VCaP (cell line): ENCODE measurements around the gene WDR87.

Experiments
- H3K27ac ChIP-seq: fragments of 450-650 bp; 2 replicates; pipeline ENCODE4 v1.5.1; 2017
- TF ChIP-seq, protein P1 (sequence below): fragments of 450-650 bp; conservative IDR thresholded peaks from 2 replicates; pipeline ENCODE4 v1.5.1; 2017; ENCODE audit warnings: mild to moderate bottlenecking, moderate library complexity

WDR87 gene

DNA sequence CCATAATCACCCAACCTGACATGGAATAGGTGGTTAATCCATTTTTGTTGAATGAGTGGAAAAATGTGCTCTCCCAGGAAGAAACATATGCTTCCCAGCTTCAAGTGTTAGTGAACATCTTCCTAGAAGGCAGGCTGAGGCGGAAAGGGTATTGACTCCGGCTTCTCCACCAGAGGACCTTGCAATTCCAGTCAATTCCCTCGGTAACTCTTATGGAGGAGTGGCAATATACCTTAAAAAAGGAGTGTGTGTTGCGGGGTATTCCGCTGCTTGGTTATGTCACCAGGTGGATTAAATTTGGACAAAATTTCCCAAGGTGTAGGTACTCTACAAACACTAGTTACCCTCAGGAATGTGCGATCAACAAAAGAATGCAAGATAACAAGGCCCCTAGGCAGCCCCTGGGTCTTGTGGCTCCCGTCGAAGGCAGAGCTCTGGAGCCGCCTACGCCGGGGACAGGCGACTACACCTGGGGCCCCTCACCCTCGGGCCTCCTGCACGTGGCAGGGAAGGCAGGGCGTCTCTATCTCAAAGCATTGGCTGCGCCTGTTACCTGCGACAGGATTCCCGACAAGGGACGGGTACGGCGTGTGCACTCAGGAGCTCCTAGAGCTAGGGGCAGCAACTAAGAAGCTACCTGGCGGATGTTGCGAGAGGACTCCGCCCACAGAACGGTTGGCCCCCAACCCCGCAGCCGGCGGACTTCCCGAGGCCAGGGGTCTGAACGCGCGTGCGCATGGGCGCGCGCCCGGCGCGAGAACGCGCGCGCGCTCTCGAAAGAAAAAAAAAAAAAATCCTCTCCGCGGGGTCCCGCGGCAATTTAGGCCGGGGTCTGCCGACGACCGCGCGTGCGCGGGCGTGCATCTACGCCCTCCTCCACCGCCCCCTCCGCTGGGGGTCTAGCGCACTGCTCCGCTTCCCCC, at the start of gene WDR87:
Gene WDR87 (minus strand): TSS at position 649 of the 923 bp plus-strand sequence. CDS start 8,355 bp downstream, outside the sequence.
- TF ChIP-seq, protein P1, sequence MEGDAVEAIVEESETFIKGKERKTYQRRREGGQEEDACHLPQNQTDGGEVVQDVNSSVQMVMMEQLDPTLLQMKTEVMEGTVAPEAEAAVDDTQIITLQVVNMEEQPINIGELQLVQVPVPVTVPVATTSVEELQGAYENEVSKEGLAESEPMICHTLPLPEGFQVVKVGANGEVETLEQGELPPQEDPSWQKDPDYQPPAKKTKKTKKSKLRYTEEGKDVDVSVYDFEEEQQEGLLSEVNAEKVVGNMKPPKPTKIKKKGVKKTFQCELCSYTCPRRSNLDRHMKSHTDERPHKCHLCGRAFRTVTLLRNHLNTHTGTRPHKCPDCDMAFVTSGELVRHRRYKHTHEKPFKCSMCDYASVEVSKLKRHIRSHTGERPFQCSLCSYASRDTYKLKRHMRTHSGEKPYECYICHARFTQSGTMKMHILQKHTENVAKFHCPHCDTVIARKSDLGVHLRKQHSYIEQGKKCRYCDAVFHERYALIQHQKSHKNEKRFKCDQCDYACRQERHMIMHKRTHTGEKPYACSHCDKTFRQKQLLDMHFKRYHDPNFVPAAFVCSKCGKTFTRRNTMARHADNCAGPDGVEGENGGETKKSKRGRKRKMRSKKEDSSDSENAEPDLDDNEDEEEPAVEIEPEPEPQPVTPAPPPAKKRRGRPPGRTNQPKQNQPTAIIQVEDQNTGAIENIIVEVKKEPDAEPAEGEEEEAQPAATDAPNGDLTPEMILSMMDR: peak; percentile 10; the same call in 1 of the 2 replicates
- H3K27ac ChIP-seq: peak within 1 kb of the TSS; percentile 97

DNA sequence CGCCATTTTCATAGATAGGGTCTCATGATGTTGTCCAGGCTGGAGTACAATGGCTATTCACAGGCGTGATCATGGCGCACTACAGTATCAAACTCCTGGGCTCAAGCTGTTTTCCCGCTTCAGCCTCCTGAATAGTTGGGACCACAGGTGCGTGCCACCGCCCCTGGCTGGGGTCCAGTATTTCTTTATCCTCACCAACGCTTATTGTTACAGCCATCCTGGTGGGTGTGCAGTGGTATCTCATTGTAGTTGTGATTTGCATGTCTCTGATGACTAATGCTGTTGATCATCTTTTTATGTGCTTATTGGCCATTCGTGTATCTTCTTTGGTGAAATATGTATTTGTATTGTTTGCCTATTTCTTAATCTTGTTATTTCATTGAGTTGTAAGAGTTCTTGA, 49.6 kb upstream of the WDR87 start:
- TF ChIP-seq, protein P1: no peak
- H3K27ac ChIP-seq: peak overlapping the region; percentile 69

DNA sequence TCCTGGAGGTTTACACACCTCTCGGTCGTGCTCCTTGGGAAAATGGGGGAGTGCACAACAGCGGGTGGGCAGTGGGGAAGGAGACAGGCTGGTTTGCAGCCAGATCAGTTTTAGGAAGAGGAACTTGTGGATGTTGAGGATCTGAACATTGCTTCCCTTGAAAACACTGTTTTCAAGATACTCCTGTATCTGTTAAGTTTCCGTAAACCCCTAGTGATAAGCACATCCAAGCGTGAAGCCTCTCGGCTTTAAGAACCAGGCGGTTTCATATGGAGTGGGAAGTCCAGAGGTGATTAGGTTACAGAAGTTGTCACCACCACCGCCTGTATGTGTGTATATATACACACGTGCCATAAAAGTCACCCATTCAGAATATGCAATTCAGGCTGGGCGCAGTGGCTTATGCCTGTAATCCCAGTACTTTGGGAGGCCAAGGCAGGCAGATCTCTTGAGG, 48.1 kb upstream of the WDR87 start:
- TF ChIP-seq, protein P1: no peak
- H3K27ac ChIP-seq: peak overlapping the region; percentile 52

DNA sequence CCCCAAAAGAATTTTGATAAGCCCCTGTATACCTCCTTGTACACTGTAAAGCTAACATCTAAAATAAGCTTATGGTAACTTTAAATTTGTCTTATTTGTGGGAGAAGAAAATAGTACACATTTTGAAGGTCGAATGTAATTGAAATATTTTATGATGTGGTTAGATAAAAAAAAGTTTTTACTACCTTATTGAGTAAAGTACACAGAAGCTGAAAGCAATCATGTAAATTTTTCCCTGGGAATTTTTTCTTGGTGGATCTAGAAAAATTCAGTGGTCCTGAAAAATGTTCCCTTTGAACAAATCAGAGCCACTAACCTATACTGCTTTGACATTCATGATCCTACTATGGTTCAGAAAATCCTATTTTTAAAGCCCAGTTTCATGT, 47.5 kb upstream of the WDR87 start:
- TF ChIP-seq, protein P1: no peak
- H3K27ac ChIP-seq: peak overlapping the region; percentile 52

DNA sequence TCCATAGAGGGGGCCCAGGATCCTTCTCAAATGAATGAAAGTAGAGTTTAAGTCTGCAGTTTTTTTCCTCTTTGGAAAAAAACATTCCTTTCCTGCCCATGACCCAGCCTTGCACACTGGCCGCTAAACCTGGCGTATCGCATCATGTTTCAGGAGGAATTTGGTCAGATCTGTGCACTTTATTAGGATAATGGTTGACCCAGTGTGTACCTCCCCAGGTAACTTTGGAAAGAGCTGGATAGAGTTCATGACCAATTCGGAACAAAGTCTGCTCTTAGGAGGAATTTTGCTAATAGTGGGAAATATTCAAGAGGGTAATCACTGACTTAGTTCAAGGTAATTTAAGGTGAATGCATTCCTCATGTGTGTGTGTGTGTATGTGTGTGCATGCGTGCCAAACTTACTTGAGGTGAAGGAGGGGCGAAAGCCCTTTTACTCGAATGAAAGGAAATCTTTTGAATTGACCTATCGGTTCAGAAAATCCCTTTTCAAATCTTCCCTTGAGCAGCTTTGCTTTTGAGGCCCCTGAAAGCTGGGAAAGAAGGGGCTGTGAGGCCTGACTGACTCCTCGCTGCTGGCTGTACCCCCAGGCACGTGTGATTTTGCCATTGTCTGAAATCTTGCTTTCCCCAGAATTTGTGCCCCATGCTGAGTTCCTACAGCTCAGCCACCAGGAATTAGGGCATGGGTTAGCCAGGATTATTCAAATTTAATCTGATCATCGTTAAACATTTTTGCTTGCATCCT, 47.0 kb upstream of the WDR87 start:
- peak overlapping the region; percentile 52 for H3K27ac ChIP-seq
- TF ChIP-seq, protein P1: no peak

DNA sequence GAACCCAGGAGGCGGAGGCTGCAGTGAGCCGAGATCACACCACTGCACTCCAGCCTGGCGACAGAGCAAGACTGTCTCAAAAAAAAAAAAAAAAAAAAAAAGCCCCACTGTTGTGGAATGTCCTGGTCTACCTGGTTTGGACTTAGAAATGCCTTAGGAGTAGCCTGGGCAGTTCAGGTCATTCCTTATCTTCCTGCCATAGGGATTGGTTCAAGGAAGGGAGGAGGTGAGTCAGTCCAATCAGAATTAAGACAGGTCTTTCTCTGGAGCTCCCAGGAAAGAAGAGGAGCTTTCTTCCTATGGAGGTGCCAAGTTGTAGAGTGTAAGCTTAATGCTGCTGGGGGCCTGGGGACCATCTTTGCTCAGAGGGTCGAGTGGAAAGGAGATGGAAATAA, 45.4 kb upstream of the WDR87 start:
- TF ChIP-seq, protein P1: no peak
- H3K27ac ChIP-seq: peak overlapping the region; percentile 52; the same call in 1 of the 2 replicates
